ENCODE measurements around the gene CARD10. TPM values are rescaled to one million over a fixed set of nuclear protein-coding genes. Genes with fewer than 3 reads are reported as not detected.

CARD10 gene
- total and polyA plus RNA-seq, 2 of the 13 experiments (the other 11 are each of a cell fraction or from before 2014, with no cell fraction given): 35.2 to 55.8 TPM

DNA sequence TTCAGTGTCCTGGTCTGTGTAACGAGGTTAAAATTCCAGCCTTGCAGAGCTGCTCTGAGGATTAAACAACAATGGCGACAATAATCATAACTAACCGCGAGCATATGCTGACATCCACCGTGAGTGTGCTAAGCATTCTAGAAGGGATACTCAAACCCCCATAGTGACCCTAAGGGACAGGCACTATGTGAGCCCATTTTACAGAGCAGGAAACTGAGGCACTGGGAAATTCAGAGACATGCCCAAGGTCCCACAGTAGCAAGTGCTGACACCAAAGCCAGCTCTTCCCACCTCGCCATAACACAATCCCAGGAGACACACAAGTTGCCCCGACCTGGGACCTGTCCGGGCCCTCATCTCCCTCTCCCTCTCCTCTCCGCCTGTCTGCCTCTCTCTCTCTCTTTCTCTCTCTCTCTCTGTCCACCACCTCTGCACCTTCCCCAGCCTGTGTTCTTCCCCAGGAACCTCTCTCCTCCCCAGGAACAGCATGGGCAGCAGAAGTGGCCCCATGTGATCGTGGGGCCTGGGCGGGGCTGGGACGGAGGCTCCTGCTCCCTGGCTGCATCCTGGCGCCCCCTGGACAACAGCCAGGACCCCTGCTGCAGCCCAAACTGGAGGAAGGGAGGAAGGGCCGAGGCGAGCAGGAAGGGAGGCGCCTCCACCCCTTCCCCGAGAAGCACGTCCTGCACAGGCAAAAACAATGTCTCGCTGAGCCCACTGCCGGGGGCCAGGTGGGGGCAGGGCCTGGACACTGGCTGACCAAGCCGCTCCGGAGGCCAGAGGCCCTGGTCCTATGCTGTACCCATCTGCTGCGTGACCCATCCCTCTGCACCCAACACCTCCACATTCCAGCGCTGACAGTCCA is 18.2 kb downstream of the CARD10 start (continued):
- TF ChIP-seq MLXIP (CRISPR knock-in tag; IDR thresholded peaks at IDR 0.05; ENCODE audit: borderline replicate concordance) (no peak), SMAD1 (CRISPR knock-in tag; IDR thresholded peaks at IDR 0.05; ENCODE audit: borderline replicate concordance, low read depth) (0 out of 2 replicates have a peak, but pooled peaks have one; percentile 47), ZNF766 (CRISPR knock-in tag; IDR thresholded peaks at IDR 0.05; ENCODE audit: borderline replicate concordance) (0 out of 2 replicates have a peak, but pooled peaks have one; percentile 15), TBP (CRISPR knock-in tag; IDR thresholded peaks at IDR 0.05) (0 out of 2 replicates have a peak, but pooled peaks have one; percentile 30)

DNA sequence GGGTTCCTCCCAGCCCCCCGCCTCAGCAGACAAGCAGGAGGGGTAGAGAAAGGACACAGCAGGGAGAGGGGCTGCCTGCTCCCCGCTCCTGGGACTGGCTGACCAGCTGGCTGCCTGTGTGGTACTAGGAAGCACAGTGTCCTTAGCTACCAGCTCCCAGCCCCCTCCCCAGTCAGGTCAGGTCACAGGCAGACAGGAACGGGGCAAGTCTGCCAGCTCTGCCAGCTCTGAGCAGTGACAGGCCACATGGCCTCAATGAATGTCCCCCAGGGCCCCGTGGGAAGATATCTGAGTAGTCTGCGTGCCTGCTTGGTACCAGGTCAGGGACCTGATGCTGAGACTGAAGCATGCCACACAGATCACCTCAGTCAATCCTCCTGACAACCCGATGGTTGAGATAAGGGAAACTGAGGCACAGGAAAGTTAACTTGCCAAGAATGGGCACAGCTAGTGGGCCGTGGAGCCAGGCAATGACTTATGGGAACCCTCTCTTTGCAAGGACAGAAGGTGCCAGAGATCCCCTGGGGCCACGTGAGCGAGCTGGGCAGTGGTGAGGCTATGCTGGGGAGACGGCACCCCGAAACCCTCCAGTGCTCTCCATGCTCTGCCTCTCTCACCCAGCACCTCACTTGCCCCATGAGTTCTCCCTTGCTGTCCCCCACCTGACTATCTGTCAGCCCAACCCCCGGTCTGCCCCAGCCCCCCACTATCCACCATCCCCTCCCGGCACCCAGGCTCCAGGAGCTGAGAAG is 19.2 kb downstream of the CARD10 start:
- Histone ChIP-seq H3K9ac (ENCODE audit: insufficient read depth, low read depth, low read length) (peak overlapping the region; percentile 64; the same call in 1 of the 2 replicates), H3K4me1 (ENCODE audit: insufficient read depth, low read length) (peaks cover 61% of the 10 kb centered on the region), H4K20me1 (ENCODE audit: insufficient read depth, low read length) (no peaks in the 10 kb centered on the region), H3K36me3 (replicated peaks in 1 of 2; ENCODE audit: control insufficient read depth in 1 of 2, insufficient read depth in 2 of 2, low read length in 2 of 2) (peaks cover 37 to 64% of the 10 kb centered on the region in 2 experiments), H3K9me3 (ENCODE audit: low read length) (no peaks in the 10 kb centered on the region), H3K79me2 (ENCODE audit: insufficient read depth, low read length) (peaks cover 9% of the 10 kb centered on the region), H3K4me2 (ENCODE audit: low read depth, low read length) (no peak overlapping the region), H3K27ac (ENCODE audit: extremely low read length, insufficient read depth, low read length) (peak overlapping the region; percentile 83), H3K27me3 (ENCODE audit: control insufficient read depth in 1 of 2, insufficient read depth in 2 of 2, low read length in 2 of 2) (no peaks in the 10 kb centered on the region), H3K4me3 (replicated peaks in 1 of 3; ENCODE audit: insufficient read depth in 1 of 3, low read depth in 2 of 3, low read length in 3 of 3) (no peak overlapping the region), H2AFZ (ENCODE audit: low read length) (no peak overlapping the region)
- ATAC-seq: no peak
- no TSS peak for BruUV-seq (replicated peaks)
- WGBS (ENCODE audit: low lambda C conversion rate): 89% methylated on average over 11 of the region's 13 CpGs
- DNase-seq (ENCODE audit: low spot score): no peak
- ChIA-PET CTCF (ENCODE audit: low intra/inter-chr PET ratio, low total read pairs) (no interaction called here), POLR2A (interaction anchor here (1.0 kb wide), 1 partner anchor 21 kb away, joined by 3 read pairs; no protein-coding TSS in a partner anchor)
- intact Hi-C loops (cut with micrococcal nuclease; ENCODE audit: unreplicated experiment): no loop called here
- TF ChIP-seq ZNF101 (CRISPR knock-in tag; IDR thresholded peaks at IDR 0.05; ENCODE audit: borderline replicate concordance, low read depth) (no peak), PHF21A (CRISPR knock-in tag; IDR thresholded peaks at IDR 0.05) (no peak), ZNF296 (CRISPR knock-in tag; conservative IDR thresholded peaks at IDR 0.05) (no peak), ZNF335 (CRISPR knock-in tag; IDR thresholded peaks at IDR 0.05) (no peak), AGO1 (IDR thresholded peaks at IDR 0.05; ENCODE audit: low read depth, low read length, poor library complexity, severe bottlenecking) (no peak), PLRG1 (conservative IDR thresholded peaks at IDR 0.05) (no peak), ZBTB21 (CRISPR knock-in tag; IDR thresholded peaks at IDR 0.05) (no peak), MAZ (IDR thresholded peaks at IDR 0.05; ENCODE audit: borderline replicate concordance, low read depth, low read length) (no peak), MAZ (CRISPR knock-in tag; IDR thresholded peaks at IDR 0.05; ENCODE audit: low read depth) (no peak), ZNF605 (CRISPR knock-in tag; IDR thresholded peaks at IDR 0.05) (no peak), ZFP36 (IDR thresholded peaks at IDR 0.05; ENCODE audit: borderline replicate concordance, low read depth, low read length, partially characterized antibody) (no peak), TBX2 (CRISPR knock-in tag; IDR thresholded peaks at IDR 0.05; ENCODE audit: borderline replicate concordance) (no peak), AHR (CRISPR knock-in tag; IDR thresholded peaks at IDR 0.05) (no peak)
- TF ChIP-seq, protein P1, sequence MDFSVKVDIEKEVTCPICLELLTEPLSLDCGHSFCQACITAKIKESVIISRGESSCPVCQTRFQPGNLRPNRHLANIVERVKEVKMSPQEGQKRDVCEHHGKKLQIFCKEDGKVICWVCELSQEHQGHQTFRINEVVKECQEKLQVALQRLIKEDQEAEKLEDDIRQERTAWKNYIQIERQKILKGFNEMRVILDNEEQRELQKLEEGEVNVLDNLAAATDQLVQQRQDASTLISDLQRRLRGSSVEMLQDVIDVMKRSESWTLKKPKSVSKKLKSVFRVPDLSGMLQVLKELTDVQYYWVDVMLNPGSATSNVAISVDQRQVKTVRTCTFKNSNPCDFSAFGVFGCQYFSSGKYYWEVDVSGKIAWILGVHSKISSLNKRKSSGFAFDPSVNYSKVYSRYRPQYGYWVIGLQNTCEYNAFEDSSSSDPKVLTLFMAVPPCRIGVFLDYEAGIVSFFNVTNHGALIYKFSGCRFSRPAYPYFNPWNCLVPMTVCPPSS (IDR thresholded peaks at IDR 0.05): no peak
- FAIRE-seq: no peak
- in situ Hi-C loops (cut with HindIII; ENCODE audit: extremely low pct_ligation_motif_present, low pct_unique_long_range_greater_than_20kb): no loop called here

All from HepG2 (cell line).